ENCODE results near the gene APBB2.

APBB2 gene

DNA sequence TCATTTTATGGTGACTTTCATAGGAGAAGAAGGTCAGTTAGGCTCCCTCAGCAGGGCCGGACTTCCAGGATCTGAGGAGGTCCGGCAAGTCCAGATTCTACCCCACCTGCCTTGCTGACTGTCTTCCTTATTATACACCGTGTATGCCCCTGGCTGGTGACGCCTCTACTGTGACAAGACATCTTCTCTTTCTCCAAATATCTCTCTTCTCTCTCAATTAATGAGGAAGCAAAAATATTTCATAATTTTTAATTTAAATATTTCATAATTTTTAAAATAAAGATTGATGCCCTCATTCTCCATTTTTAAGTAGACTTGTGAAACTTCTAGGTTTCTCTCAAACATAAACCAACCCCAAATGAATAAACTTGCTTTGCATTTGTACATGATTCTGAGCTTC lies 262.1 kb downstream of the APBB2 start:
- no peak overlapping the region for H3K4me3 ChIP-seq
- no peaks in the 10 kb centered on the region for H3K9me3 ChIP-seq
- H3K4me1 ChIP-seq = peaks cover 24% of the 10 kb centered on the region
- H3K27me3 ChIP-seq = no peaks in the 10 kb centered on the region
- no peaks in the 10 kb centered on the region for H4K20me1 ChIP-seq
- no peak for TF ChIP-seq Cebpa-rat (IDR thresholded peaks at IDR 0.05)
- no peak overlapping the region for H3K4me2 ChIP-seq
- H3K36me3 ChIP-seq = no peaks in the 10 kb centered on the region
- no peak overlapping the region for H3K27ac ChIP-seq
- no peak overlapping the region for H3K9ac ChIP-seq

GRCh38 chr4:40951026-40951425 lies 263.3 kb downstream of the APBB2 start:
- Histone ChIP-seq H3K9ac (no peak overlapping the region), H3K36me3 (no peaks in the 10 kb centered on the region), H4K20me1 (no peaks in the 10 kb centered on the region), H3K4me2 (no peak overlapping the region), H3K4me3 (no peak overlapping the region), H3K27ac (no peak overlapping the region), H3K9me3 (no peaks in the 10 kb centered on the region), H3K4me1 (peaks cover 24% of the 10 kb centered on the region), H3K27me3 (no peaks in the 10 kb centered on the region)
- TF ChIP-seq Cebpa-rat (IDR thresholded peaks at IDR 0.05) = no peak

DNA sequence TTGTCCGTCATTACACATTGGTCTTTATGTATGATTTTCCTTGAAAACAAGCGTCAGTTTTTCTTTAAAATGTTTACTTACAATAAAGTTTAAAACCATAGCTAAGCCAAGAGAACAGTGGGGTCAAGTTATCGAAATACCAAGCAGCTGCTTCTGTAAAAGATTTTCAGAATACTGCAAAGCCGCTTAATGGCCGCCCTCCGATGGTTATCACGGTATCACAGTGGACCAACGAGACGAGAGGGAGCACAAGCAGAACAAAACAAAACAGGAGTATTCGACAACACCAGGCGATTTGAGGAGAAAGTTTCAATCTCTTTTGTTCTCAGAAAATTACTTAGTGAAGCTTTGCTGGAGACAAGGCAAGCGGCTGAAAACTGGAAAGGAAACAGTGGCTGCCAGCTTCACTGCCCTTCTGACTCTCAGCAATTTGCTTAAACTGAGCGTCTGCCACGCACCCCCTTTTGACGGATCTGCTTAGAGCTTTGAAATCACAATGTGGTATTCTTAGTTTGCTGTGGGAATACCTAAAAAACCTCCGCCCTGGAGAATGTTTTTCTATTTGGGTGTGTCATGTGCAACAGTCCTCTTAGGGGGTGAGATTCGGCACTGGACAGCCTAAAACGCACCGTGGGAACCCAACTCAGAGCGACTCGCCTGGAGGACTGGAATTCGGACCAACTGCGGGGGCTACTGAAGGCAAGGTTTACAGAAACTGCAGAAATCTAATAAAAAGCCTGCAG lies 264.8 kb downstream of the APBB2 start:
- Histone ChIP-seq H3K27me3 (no peaks in the 10 kb centered on the region), H3K4me1 (peaks cover 14% of the 10 kb centered on the region), H3K4me3 (no peak overlapping the region), H3K9me3 (no peaks in the 10 kb centered on the region), H3K36me3 (0 out of 2 replicates have a peak, but pooled peaks cover 2% of the 10 kb centered on the region), H3K4me2 (no peak overlapping the region), H3K9ac (no peak overlapping the region), H3K27ac (no peak overlapping the region), H4K20me1 (no peaks in the 10 kb centered on the region)
- TF ChIP-seq Cebpa-rat (IDR thresholded peaks at IDR 0.05) = no peak

DNA sequence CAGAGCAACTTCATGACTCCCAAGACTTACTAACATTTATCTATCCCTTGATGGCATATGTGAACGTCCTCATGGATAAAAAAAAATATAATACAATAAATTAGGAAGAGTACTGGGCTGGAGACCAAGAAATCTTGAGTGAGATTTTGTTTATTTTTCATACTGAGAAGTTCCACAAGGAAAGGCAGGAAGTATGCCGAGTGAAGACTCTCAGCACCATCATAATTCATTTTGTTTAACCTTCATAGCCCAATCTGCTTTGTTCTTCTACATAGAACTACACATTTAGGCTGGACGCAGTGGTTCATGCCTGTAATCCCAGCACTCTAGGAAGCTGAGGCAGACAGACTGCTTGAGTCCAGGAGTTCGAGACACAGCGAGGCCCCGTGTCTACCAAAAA lies 266.3 kb downstream of the APBB2 start:
- no peak overlapping the region for H3K4me2 ChIP-seq
- no peak for TF ChIP-seq Cebpa-rat (IDR thresholded peaks at IDR 0.05)

DNA sequence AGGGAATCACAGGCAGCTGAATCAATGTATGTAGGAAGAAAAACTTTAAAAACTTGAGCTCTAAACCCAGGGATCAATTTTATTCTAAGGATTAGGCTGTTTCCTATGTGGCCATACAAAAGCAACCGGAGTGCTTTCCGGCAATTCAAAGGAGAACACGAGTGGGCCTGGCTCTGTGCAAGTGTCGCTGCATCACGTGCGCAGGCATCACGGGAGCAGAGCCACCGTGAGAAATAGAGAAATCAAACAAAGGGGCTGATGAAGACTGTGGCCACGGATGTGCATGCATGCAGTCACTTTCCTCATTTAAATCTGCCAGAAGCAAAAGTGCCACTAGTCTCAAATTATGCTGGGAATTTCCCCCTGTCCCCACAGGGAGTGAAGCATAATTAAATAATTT lies 267.7 kb downstream of the APBB2 start:
- no peaks in the 10 kb centered on the region for H4K20me1 ChIP-seq
- H3K27me3 ChIP-seq = no peaks in the 10 kb centered on the region
- no peak overlapping the region for H3K4me2 ChIP-seq
- H3K4me3 ChIP-seq = no peak overlapping the region
- peaks cover 10% of the 10 kb centered on the region for H3K4me1 ChIP-seq
- no peak overlapping the region for H3K9ac ChIP-seq
- peaks cover 19% of the 10 kb centered on the region for H3K36me3 ChIP-seq
- TF ChIP-seq Cebpa-rat (IDR thresholded peaks at IDR 0.05) = no peak
- H3K27ac ChIP-seq = no peak overlapping the region
- H3K9me3 ChIP-seq = no peaks in the 10 kb centered on the region

More for the DNA sequence above, 266.3 kb downstream of the APBB2 start:
- H3K36me3 ChIP-seq = peaks cover 12% of the 10 kb centered on the region; the same call in 1 of the 2 replicates
- H3K9me3 ChIP-seq = no peaks in the 10 kb centered on the region
- no peaks in the 10 kb centered on the region for H3K27me3 ChIP-seq
- H3K4me3 ChIP-seq = no peak overlapping the region
- no peak overlapping the region for H3K9ac ChIP-seq
- H4K20me1 ChIP-seq = no peaks in the 10 kb centered on the region
- no peaks in the 10 kb centered on the region for H3K4me1 ChIP-seq
- H3K27ac ChIP-seq = no peak overlapping the region

DNA sequence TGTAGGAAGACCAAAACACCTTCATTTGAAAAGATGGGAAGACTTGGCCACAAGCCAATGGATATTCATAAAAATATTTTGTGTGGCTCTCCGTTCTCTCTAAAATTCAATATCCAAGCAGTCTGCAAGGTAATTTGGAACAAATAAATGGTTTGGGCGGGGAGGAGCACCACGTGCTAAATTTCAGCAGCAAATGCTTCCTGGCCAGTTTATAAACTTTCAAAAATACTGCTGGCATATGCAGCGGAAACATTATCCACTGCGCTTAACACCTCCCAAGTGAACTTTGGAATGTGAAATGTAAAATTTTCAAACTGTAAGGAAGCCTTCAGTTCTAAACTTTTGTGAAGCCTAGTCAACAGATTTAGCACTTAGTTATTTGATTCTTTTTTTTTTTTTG lies 273.6 kb downstream of the APBB2 start:
- no peak for TF ChIP-seq Cebpa-rat (IDR thresholded peaks at IDR 0.05)
- Histone ChIP-seq H3K4me2 (no peak overlapping the region), H3K9ac (no peak overlapping the region), H3K9me3 (no peaks in the 10 kb centered on the region), H3K4me1 (peaks cover 10% of the 10 kb centered on the region), H4K20me1 (no peaks in the 10 kb centered on the region), H3K4me3 (no peak overlapping the region), H3K27me3 (no peaks in the 10 kb centered on the region), H3K27ac (no peak overlapping the region), H3K36me3 (peaks cover 19% of the 10 kb centered on the region)

GRCh38 chr4:40940317-40940741 lies 274.0 kb downstream of the APBB2 start:
- TF ChIP-seq Cebpa-rat (IDR thresholded peaks at IDR 0.05) = no peak
- H3K36me3 ChIP-seq = peaks cover 19% of the 10 kb centered on the region
- no peak overlapping the region for H3K4me2 ChIP-seq
- H4K20me1 ChIP-seq = no peaks in the 10 kb centered on the region
- no peak overlapping the region for H3K9ac ChIP-seq
- no peak overlapping the region for H3K27ac ChIP-seq
- H3K27me3 ChIP-seq = no peaks in the 10 kb centered on the region
- H3K9me3 ChIP-seq = no peaks in the 10 kb centered on the region
- no peak overlapping the region for H3K4me3 ChIP-seq
- peaks cover 10% of the 10 kb centered on the region for H3K4me1 ChIP-seq

DNA sequence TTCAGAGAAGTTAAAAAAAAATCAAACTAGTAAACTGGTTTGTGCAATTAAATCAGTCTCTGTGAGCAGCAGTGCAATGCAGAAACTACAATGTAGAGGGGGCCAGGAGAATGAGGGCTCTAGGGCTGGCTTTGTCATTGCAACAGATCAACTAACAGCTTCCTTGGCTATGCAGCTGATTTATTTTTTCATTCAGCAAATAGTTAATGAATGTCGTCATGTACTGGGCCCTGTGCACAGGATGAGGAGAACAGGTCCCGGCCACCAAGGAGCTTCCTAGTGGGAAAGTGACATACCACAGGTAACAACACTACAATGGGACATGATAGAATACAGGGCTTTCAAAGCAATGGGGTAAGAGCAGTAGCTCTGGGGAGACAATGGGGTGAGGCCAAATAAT lies 274.5 kb downstream of the APBB2 start:
- Histone ChIP-seq H3K4me3 (no peak overlapping the region), H3K4me1 (peaks cover 10% of the 10 kb centered on the region), H3K27me3 (no peaks in the 10 kb centered on the region), H3K36me3 (peaks cover 19% of the 10 kb centered on the region), H3K9me3 (no peaks in the 10 kb centered on the region), H3K27ac (no peak overlapping the region), H3K4me2 (no peak overlapping the region), H4K20me1 (no peaks in the 10 kb centered on the region), H3K9ac (no peak overlapping the region)
- no peak for TF ChIP-seq Cebpa-rat (IDR thresholded peaks at IDR 0.05)

DNA sequence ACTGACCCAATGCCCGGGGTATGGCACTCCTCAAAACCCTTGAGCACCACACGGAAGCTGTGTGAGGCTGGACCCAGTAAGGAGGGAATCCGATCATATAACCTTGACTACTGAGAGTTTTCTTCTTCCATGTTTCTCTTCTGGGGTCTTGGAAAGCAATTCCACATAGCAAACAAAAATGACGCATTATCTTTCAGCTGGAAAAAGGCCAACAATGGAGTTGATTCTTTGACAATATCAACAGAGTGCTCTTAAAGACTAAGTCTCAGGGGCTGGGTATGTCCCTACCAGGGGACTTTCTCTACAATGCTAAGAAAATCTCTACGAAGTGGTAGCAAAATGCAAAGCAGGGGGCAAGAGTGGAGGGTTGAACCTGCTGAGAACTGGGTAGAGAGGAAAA lies 276.0 kb downstream of the APBB2 start:
- no peak overlapping the region for H3K27ac ChIP-seq
- H4K20me1 ChIP-seq = no peaks in the 10 kb centered on the region
- no peak overlapping the region for H3K9ac ChIP-seq
- H3K4me3 ChIP-seq = no peak overlapping the region
- H3K9me3 ChIP-seq = no peaks in the 10 kb centered on the region
- peaks cover 18% of the 10 kb centered on the region for H3K36me3 ChIP-seq
- H3K4me1 ChIP-seq = peaks cover 10% of the 10 kb centered on the region
- no peaks in the 10 kb centered on the region for H3K27me3 ChIP-seq
- H3K4me2 ChIP-seq = no peak overlapping the region
- no peak for TF ChIP-seq Cebpa-rat (IDR thresholded peaks at IDR 0.05)

- no peak overlapping the region for H3K27ac ChIP-seq
- H3K9ac ChIP-seq = no peak overlapping the region
- H3K27me3 ChIP-seq = no peaks in the 10 kb centered on the region
- H3K9me3 ChIP-seq = no peaks in the 10 kb centered on the region
- no peak overlapping the region for H3K4me3 ChIP-seq
- H3K36me3 ChIP-seq = peaks cover 14% of the 10 kb centered on the region
- H3K4me1 ChIP-seq = peaks cover 3% of the 10 kb centered on the region
- TF ChIP-seq Cebpa-rat (IDR thresholded peaks at IDR 0.05) = no peak
- no peak overlapping the region for H3K4me2 ChIP-seq
- no peaks in the 10 kb centered on the region for H4K20me1 ChIP-seq
These were observed 277.1 kb downstream of the APBB2 start for GRCh38 chr4:40937140-40937725.
